Mesenteric fat pad (tissue), 1 donor: ENCODE results near the gene RARS2. TPM values are rescaled to one million over a fixed set of nuclear protein-coding genes. Genes with fewer than 3 reads are reported as not detected.

Experiments
- DNase-seq: peaks from one replicate; pipeline ENCODE4 v3.0.0-alpha.2; 2020; ENCODE audit warnings: low spot score
- total RNA-seq: library from RNA; stranded (reverse); fragmentation: NEBNext Ultra II Directional; extraction: Animal tissue kit (Norgen Biotek cat#: 25700); gene quantifications from one replicate; pipeline ENCODE4 v1.2.1, GENCODE V29; 2021
- donor health status: DM: yes; HTN: yes; CAD: no.

The RARS2 gene
- total RNA-seq, 1 donor from 2014 or later = 38.5 TPM

DNA sequence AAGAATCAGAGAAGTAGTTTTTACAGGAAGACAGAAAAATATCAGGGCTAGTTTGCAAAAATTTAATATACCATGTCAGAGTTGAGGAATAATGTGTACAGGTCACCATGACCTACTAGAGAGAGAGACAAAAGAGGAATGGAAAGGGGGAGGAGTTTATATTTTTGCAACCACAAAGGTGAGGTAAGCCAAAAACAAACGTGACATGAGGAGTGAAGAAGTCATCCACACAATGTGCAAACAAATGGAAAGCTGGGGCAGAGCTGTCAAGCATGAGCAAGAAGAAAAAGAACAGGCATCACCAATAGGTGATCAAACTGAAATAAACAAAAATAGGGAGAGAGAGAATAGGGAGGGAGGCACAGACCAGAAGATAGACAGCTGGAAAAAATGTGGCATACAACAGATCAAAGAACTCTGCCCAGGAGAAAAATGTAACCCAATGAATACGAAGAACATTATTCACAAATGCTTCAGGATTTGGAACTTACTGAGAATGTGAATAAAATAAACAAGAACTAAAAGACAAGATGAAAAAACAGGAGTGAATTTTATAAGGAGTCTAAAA is 15.5 kb downstream of the RARS2 start:
- no peak for DNase-seq

- DNase-seq = no peak
Observed at GRCh38 chr6:87573307-87574024, 16.3 kb downstream of the RARS2 start.

DNA sequence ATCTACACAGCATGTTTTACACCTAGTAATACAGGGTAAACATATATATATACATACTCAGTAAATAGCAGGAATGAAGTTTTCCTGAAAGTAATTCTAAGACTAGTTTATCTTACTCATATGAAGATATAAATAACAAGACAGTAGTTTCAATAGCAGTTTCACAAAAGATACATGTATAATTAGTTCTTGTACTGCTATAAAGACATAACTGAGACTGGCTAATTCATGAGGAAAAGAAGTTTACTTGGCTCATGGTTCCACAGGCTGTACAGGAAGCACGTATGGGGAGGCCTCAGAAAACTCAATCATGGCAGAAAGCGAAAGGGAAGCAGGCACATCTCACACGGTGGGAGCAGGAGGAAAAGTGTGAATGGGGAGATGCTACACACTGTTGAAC is 16.9 kb downstream of the RARS2 start:
- DNase-seq = no peak

DNA sequence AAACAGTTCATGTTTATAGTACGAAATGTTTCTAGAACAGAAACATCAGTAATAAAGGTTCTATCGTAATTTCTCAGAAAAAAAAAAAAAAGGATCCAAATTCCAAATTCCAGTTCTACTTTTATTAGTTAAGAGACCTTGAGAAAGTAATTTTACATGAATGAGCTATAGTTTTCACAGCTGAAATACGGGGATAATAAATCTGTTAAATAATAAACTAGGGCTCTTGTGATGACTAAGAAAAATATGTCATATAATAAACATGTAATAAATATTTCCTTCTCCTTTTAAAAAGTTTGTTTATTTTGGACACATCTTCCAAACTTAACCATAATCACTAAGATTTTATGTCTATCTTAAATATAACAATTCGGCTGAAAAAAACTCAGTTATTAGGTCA is 17.8 kb downstream of the RARS2 start:
- DNase-seq = no peak

GRCh38 chr6:87561017-87561416 is 28.8 kb downstream of the RARS2 start:
- DNase-seq = no peak

DNA sequence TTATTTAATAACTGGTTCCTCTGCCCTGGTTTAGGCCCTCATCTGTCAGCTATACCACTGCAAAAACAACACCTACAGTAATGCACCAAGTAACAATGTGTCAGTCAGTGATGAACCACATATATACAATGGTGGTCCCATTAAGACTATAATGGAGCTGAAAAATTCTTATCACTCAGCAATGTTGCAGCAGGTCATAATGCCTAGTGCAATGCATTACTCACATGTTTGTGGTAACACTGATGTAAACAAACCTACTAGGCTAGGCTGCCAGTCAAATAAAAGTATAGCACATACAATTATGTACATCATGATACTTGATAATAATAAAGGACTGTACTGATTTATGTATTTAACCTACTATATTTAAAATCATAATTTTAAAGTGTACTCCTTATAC is 31.3 kb downstream of the RARS2 start:
- DNase-seq = no peak

DNA sequence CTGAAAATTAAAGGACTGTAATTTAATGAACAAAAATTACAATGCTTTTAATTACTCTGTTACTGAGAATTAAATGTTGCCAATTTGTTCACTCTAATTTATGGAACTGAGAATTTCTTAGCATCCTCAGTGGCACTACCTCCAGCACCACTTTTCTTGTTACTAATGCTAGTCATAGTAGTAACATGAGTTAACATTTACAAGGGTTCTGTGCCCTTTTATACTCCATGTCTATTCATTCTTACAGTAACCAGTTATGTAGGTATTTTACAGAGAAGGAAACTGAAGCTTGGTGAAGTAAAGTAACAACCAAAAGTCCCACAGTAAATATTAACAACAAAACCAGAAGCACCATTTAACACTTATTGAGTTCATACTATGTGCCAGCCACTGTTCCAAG is 34.3 kb downstream of the RARS2 start:
- DNase-seq = no peak

DNA sequence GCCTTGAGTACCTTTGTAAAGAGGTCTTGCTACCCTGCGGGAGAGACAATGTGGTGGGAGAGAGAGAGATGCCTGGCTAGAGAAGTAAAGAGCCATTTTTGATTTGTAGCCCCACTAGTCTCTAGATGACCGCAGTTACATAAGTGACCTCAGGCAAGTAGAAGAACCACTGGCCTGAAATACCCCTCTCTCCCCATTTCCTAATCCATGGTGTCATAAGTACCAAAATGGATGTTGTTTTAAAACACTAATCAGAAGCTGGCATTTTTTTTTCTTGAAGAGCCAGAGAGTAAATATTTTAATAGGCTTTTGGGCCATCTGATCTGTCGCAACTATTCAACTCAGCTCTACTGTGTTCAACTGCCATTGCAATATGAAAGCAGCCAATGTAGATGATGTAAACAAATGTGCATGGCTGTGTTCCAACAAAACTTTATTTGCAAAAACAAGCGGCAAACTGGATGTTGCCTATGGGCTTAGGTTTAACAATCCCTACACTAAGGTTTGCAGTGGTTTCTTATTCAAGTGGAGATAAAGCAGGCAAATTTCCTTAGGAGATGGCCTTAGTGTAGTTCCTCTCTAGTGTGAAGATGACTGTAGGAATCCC is 36.5 kb downstream of the RARS2 start:
- no peak for DNase-seq

DNA sequence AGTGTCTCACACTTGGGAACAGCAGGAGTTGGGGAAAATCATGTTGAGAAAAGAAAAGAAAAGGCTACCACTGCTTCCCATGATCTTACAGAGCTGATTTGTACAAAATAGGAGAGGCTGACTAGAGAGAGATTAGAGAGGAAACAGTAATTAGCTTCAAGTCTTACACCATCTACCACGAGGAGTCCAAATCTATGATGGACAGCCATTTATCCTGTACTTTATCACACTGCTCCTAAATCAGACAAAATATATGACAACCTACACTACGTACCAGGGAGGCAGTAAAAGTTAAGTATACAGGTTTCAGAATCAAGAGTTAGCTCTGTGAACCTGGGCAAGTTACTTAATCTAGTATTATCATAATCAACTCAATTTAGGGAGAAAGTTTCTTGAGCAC is 38.0 kb downstream of the RARS2 start:
- DNase-seq = no peak

DNA sequence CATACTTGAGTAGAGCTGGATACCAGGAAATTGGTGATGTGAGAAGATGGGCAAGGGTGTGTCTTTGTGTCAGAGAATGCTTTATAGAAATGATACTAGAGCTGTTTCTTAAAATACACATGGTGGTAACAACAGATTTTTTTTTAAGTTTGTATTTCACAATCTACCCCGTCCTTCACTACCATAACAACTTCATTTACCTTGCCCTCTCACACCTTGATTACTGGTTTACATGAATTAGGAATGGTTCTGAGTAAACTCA is 45.4 kb downstream of the RARS2 start:
- DNase-seq = no peak

GRCh38 chr6:87543696-87544473 is 45.9 kb downstream of the RARS2 start:
- no peak for DNase-seq

- no peak for DNase-seq
Observed at GRCh38 chr6:87541744-87542143, 48.0 kb downstream of the RARS2 start.

GRCh38 chr6:87541041-87541440 is 48.7 kb downstream of the RARS2 start:
- DNase-seq = no peak

DNA sequence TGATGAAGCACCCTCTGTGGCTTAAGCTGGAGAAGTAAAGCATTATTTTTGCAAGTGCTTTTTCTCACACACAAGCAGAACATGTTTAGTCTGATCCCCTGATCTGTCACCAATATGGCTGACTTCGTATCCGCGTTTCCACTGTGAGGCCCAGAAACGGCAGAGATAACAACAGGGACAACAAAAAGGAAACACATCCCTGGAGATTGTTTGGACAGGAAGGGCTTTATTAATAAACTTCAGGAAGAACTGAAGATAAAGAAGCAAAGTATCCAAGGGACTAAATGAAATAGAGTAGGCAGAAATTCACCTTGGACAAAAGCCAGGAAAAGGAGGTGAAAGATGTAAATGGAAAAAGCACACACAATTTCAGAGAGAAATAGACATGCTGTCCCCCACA is 49.2 kb downstream of the RARS2 start:
- DNase-seq = no peak

DNA sequence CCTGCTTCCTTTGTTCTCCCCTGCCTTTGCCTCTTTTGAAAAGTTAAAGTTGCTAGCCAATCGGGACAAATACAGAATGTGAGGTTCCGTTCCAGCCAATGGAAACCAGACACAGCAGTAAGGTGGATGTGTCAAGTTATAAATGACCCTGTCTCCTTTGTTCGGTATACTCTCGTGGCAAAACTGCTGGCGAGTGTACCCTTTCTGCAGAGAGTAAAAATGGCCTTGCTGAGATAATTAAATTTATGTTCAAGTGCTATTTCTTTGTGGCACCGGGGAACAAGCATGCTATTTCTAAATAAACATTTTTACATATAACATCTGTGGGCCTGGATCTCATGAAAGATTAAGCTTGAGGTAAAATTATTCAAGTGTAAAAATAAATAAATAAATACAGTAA is 50.2 kb downstream of the RARS2 start:
- DNase-seq = no peak

DNA sequence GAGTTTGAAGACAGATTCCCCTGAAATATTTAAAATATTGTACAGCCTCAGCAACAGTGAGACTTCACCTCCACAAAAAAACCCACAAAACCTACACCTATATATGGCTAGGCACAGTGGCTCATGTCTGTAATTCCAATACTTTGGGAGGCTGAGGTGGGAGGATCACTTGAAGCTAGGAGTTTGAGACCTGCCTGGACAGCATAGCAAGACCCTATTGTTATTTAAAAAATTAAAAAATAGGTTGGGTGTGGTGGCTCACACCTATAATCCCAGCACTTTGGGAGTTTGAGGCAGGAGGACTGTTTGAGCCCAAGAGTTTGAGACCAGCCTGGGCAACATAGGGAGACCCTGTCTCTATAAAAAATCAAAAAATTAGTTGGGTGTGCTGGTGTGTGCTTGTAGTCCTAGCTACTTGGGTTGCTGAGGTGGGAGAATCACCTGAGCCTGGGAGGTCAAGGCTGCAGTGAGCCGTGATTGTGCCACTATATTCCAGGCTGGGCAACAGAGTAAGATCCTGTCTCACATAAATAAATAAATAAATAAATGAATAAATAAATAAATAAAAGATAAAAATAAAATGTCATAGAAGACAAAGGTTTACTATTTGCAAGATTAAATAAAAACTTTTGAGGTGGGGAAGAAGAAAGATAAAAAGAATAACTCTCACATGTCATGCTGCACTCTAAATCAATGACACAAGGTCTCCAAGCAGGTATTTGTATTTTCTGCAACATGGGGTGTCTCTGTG is 51.1 kb downstream of the RARS2 start:
- no peak for DNase-seq

GRCh38 chr6:87534377-87535047 is 55.3 kb downstream of the RARS2 start:
- DNase-seq = no peak

DNA sequence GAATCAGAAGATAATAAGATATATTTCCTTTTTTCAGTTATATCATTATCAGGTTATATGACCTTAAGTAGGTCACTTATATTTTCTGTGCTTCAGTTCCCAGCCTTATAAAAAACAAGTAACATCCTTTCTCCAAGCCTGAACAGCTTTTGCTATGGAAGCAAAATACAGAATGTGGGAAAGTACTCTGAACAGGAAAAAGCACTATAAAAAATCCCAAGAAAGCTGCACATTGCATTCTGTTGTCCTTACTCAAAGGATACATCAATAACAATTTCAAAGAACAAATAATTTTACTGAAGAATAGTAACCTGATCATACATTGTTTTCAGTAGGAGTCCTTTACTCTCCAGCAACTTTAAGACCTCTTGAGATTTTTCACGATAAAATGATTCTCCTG is 60.6 kb downstream of the RARS2 start:
- no peak for DNase-seq

- no peak for DNase-seq
Observed at GRCh38 chr6:87522686-87523085, 67.1 kb downstream of the RARS2 start.

DNA sequence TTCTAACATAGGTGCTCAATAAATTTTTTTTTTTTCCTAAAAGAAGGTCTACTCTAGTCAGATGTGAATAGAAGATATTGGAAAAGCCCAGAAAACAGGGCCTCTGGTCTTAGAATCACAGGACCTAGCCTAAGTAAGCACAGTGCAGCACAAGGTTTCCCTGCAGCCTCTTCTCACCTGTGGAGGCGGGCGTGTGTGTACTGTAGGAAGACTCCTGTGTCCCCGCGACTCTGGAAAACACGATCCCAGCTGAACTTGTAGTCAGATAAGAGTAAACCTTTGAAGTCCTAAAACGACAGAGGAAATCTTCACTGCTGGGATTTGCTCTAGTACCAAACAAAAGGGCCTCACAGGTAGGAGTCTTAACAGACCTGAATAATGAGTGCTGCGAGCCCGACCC is 71.3 kb downstream of the RARS2 start:
- no peak for DNase-seq

GRCh38 chr6:87514831-87515230 is 75.0 kb downstream of the RARS2 start:
- DNase-seq = no peak
